HL-60 (cell line): Measurements from ENCODE around the gene ABCC8.

Experiments
- DNase-seq, 2 experiments: peaks; one replicate each; pipeline ENCODE4 v3.0.0-alpha.2; 2010 to 2020; ENCODE audit warnings: low read depth in 1 of 2, low spot score in 1 of 2
- H3K27ac ChIP-seq: fragments of 250-450 bp; sonication (Bioruptor Pico); replicated peaks from 2 replicates; pipeline ENCODE4 v1.5.1; 2020; ENCODE audit warnings: mild to moderate bottlenecking, moderate library complexity
- H3K27me3 ChIP-seq: fragments of 250-450 bp; sonication (Bioruptor Pico); 2 replicates; pipeline ENCODE4 v1.5.1; 2021; ENCODE audit warnings: mild to moderate bottlenecking, moderate library complexity; ENCODE audit not compliant: insufficient read depth, poor library complexity, severe bottlenecking
- H3K4me3 ChIP-seq: replicated peaks from 2 replicates; pipeline ENCODE4 v1.5.1; 2011; ENCODE audit warnings: mild to moderate bottlenecking, control low read depth, low read length; ENCODE audit not compliant: insufficient read depth
- GABPA ChIP-seq: IDR thresholded peaks from 2 replicates; pipeline ENCODE4 v1.6.1; 2012; ENCODE audit warnings: low read depth
- POLR2AphosphoS5 ChIP-seq: IDR thresholded peaks from 2 replicates; pipeline ENCODE4 v1.6.1; 2012; ENCODE audit warnings: low read depth
- SPI1 ChIP-seq: IDR thresholded peaks from 2 replicates; pipeline ENCODE4 v1.6.1; 2012; ENCODE audit warnings: low read depth, mild to moderate bottlenecking, borderline replicate concordance
- TF ChIP-seq, protein P1 (sequence below): IDR thresholded peaks from 2 replicates; pipeline ENCODE4 v1.6.1; 2012; ENCODE audit warnings: low read depth; ENCODE audit not compliant: insufficient replicate concordance
- TF ChIP-seq, protein P2 (sequence below): IDR thresholded peaks from one replicate; pipeline ENCODE4 v1.5.1; 2011; ENCODE audit warnings: low read length, control low read depth, inconsistent platforms; ENCODE audit not compliant: insufficient read depth

ABCC8 gene

GRCh38 chr11:17434108-17434507 lies 42.5 kb downstream of the ABCC8 start:
- TF ChIP-seq SPI1 (no peak), GABPA (no peak), POLR2AphosphoS5 (no peak)
- TF ChIP-seq, protein P1, sequence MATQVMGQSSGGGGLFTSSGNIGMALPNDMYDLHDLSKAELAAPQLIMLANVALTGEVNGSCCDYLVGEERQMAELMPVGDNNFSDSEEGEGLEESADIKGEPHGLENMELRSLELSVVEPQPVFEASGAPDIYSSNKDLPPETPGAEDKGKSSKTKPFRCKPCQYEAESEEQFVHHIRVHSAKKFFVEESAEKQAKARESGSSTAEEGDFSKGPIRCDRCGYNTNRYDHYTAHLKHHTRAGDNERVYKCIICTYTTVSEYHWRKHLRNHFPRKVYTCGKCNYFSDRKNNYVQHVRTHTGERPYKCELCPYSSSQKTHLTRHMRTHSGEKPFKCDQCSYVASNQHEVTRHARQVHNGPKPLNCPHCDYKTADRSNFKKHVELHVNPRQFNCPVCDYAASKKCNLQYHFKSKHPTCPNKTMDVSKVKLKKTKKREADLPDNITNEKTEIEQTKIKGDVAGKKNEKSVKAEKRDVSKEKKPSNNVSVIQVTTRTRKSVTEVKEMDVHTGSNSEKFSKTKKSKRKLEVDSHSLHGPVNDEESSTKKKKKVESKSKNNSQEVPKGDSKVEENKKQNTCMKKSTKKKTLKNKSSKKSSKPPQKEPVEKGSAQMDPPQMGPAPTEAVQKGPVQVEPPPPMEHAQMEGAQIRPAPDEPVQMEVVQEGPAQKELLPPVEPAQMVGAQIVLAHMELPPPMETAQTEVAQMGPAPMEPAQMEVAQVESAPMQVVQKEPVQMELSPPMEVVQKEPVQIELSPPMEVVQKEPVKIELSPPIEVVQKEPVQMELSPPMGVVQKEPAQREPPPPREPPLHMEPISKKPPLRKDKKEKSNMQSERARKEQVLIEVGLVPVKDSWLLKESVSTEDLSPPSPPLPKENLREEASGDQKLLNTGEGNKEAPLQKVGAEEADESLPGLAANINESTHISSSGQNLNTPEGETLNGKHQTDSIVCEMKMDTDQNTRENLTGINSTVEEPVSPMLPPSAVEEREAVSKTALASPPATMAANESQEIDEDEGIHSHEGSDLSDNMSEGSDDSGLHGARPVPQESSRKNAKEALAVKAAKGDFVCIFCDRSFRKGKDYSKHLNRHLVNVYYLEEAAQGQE: no peak
- TF ChIP-seq, protein P2, sequence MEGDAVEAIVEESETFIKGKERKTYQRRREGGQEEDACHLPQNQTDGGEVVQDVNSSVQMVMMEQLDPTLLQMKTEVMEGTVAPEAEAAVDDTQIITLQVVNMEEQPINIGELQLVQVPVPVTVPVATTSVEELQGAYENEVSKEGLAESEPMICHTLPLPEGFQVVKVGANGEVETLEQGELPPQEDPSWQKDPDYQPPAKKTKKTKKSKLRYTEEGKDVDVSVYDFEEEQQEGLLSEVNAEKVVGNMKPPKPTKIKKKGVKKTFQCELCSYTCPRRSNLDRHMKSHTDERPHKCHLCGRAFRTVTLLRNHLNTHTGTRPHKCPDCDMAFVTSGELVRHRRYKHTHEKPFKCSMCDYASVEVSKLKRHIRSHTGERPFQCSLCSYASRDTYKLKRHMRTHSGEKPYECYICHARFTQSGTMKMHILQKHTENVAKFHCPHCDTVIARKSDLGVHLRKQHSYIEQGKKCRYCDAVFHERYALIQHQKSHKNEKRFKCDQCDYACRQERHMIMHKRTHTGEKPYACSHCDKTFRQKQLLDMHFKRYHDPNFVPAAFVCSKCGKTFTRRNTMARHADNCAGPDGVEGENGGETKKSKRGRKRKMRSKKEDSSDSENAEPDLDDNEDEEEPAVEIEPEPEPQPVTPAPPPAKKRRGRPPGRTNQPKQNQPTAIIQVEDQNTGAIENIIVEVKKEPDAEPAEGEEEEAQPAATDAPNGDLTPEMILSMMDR: no peak
- Histone ChIP-seq H3K27ac (no peak overlapping the region), H3K4me3 (no peak overlapping the region), H3K27me3 (peaks cover 2% of the 10 kb centered on the region)
- no peak for DNase-seq

DNA sequence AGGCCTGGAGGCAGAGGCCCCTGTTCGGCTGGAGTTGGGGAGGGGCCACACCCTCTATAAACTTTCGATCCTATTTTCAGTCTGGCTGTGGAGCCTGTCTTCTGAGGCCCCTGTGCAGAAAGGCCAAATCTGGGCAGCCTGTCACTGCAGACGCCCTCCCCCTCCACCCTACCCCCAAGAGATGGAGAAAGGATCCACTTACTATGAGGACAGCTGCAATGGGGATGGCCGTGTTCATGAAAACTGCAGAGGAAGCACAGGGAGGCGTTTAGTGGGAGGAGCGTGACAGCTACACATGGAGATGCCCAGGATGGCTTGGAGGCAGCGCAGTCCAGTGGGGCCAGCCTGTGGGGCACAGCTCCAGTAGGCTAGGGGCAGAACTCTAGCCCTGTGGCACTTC lies 44.6 kb downstream of the ABCC8 start:
- H3K4me3 ChIP-seq: no peak overlapping the region
- no peak for DNase-seq
- TF ChIP-seq GABPA (no peak), POLR2AphosphoS5 (no peak), SPI1 (no peak)
- TF ChIP-seq, protein P1: no peak
- TF ChIP-seq, protein P2: no peak
- H3K27me3 ChIP-seq: peaks cover 2% of the 10 kb centered on the region
- no peak overlapping the region for H3K27ac ChIP-seq

DNA sequence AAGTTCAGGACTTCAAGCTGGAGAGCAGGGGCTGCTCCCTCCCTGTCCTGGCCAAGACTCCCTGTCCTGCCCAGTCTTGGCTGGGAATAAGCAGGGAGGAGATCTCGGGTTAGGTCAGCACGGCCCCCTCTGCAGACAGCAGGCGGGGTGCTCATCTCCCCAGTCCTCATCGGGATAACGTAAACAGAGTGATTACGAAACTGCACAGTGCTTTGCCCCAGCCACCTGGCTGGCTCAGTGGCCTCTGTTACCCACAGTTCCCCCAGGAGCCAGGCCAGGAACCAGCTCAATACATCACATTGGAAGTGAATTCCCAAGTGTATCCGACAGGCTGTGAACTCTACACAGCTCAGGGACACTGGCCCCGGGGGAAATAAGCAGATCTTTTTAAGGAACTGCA lies 45.5 kb downstream of the ABCC8 start:
- peaks cover 2% of the 10 kb centered on the region for H3K27me3 ChIP-seq
- no peak overlapping the region for H3K4me3 ChIP-seq
- H3K27ac ChIP-seq: no peak overlapping the region
- DNase-seq: no peak
- TF ChIP-seq, protein P1: no peak
- TF ChIP-seq SPI1 (no peak), GABPA (no peak), POLR2AphosphoS5 (no peak)
- TF ChIP-seq, protein P2: no peak
